H9 (cell line): ENCODE results near the gene CDC37L1. TPM values are rescaled to one million over a fixed set of nuclear protein-coding genes. Genes with fewer than 3 reads are reported as not detected.

Source experiments
- DNase-seq: peaks from one replicate; pipeline ENCODE4 v3.0.0-alpha.2; 2017
- H2AFZ ChIP-seq: one replicate; pipeline ENCODE4 v1.6.1; 2013; ENCODE audit warnings: mild to moderate bottlenecking, low read length, control low read depth, moderate library complexity
- H2AK5ac ChIP-seq: 2 replicates; pipeline ENCODE4 v1.6.1; 2013; ENCODE audit warnings: low read length, control low read depth, mixed read lengths; ENCODE audit not compliant: insufficient read length
- H2BK120ac ChIP-seq: one replicate; pipeline ENCODE4 v1.6.1; 2013; ENCODE audit warnings: low read depth, mild to moderate bottlenecking, low read length, control low read depth, inconsistent platforms; ENCODE audit not compliant: poor library complexity, severe bottlenecking
- H2BK12ac ChIP-seq: 2 replicates; pipeline ENCODE4 v1.6.1; 2013; ENCODE audit warnings: low read length, control low read depth, mixed read lengths, low read depth; ENCODE audit not compliant: insufficient read length
- H2BK15ac ChIP-seq: 2 replicates; pipeline ENCODE4 v1.6.1; 2013; ENCODE audit warnings: low read depth, low read length, control low read depth
- H2BK20ac ChIP-seq: one replicate; pipeline ENCODE4 v1.6.1; 2013; ENCODE audit warnings: low read depth, mild to moderate bottlenecking, low read length, control low read depth, inconsistent platforms; ENCODE audit not compliant: poor library complexity, severe bottlenecking
- H2BK5ac ChIP-seq: 2 replicates; pipeline ENCODE4 v1.6.1; 2013; ENCODE audit warnings: low read length, control low read depth, mixed read lengths; ENCODE audit not compliant: insufficient read length
- H3K14ac ChIP-seq: 2 replicates; pipeline ENCODE4 v1.6.1; 2013; ENCODE audit warnings: low read length, control low read depth; ENCODE audit not compliant: insufficient read depth
- H3K18ac ChIP-seq: 2 replicates; pipeline ENCODE4 v1.6.1; 2013; ENCODE audit warnings: low read depth, mild to moderate bottlenecking, mixed read lengths, low read length, control low read depth; ENCODE audit not compliant: insufficient read length
- H3K23ac ChIP-seq: 2 replicates; pipeline ENCODE4 v1.6.1; 2013; ENCODE audit warnings: low read length, control low read depth, mixed read lengths, low read depth; ENCODE audit not compliant: insufficient read length
- H3K23me2 ChIP-seq: 2 replicates; pipeline ENCODE4 v1.6.1; 2013; ENCODE audit warnings: low read depth, mild to moderate bottlenecking, mixed read lengths, low read length, control low read depth; ENCODE audit not compliant: insufficient read length, poor library complexity, severe bottlenecking
- H3K27ac ChIP-seq: 2 replicates; pipeline ENCODE4 v1.5.1; 2013; ENCODE audit warnings: low read length, control low read depth, mixed read lengths, low read depth; ENCODE audit not compliant: insufficient read length
- H3K27me3 ChIP-seq: 2 replicates; pipeline ENCODE4 v1.6.1; 2013; ENCODE audit warnings: low read length, control low read depth, inconsistent platforms; ENCODE audit not compliant: insufficient read depth
- H3K4ac ChIP-seq: 2 replicates; pipeline ENCODE4 v1.6.1; 2013; ENCODE audit warnings: low read depth, mild to moderate bottlenecking, control low read depth, inconsistent platforms, low read length, moderate library complexity
- H3K4me1 ChIP-seq: 2 replicates; pipeline ENCODE4 v1.6.1; 2013; ENCODE audit warnings: low read length, control low read depth, inconsistent platforms; ENCODE audit not compliant: insufficient read depth
- H3K4me2 ChIP-seq: 2 replicates; pipeline ENCODE4 v1.6.1; 2013; ENCODE audit warnings: low read length, control low read depth, mixed read lengths; ENCODE audit not compliant: insufficient read length, insufficient read depth
- H3K56ac ChIP-seq: 2 replicates; pipeline ENCODE4 v1.6.1; 2013; ENCODE audit warnings: low read depth, mild to moderate bottlenecking, mixed read lengths, low read length, control low read depth; ENCODE audit not compliant: insufficient read length
- H3K79me1 ChIP-seq: 2 replicates; pipeline ENCODE4 v1.6.1; 2013; ENCODE audit warnings: low read depth, mild to moderate bottlenecking, moderate library complexity, low read length, control low read depth, inconsistent platforms; ENCODE audit not compliant: insufficient read depth, poor library complexity, severe bottlenecking
- H3K79me2 ChIP-seq: 2 replicates; pipeline ENCODE4 v1.6.1; 2013; ENCODE audit warnings: low read length, control low read depth, inconsistent platforms; ENCODE audit not compliant: insufficient read depth
- H3K9ac ChIP-seq: 2 replicates; pipeline ENCODE4 v1.6.1; 2013; ENCODE audit warnings: low read length, control low read depth, mixed read lengths; ENCODE audit not compliant: insufficient read length; ENCODE audit errors: extremely low read depth
- H3K9me3 ChIP-seq: one replicate; pipeline ENCODE4 v1.6.1; 2013; ENCODE audit warnings: low read depth, low read length, inconsistent platforms; ENCODE audit not compliant: control insufficient read depth
- H3T11ph ChIP-seq: one replicate; pipeline ENCODE4 v1.6.1; 2013; ENCODE audit warnings: mild to moderate bottlenecking, low read length, control low read depth, inconsistent platforms
- H4K20me1 ChIP-seq: one replicate; pipeline ENCODE4 v1.6.1; 2013; ENCODE audit not compliant: control insufficient read depth, insufficient read length, insufficient read depth
- H4K5ac ChIP-seq: 2 replicates; pipeline ENCODE4 v1.6.1; 2013; ENCODE audit warnings: low read depth, mild to moderate bottlenecking, mixed read lengths, low read length, control low read depth; ENCODE audit not compliant: insufficient read length
- H4K8ac ChIP-seq: replicated peaks from 2 replicates; pipeline ENCODE4 v1.6.1; 2013; ENCODE audit warnings: low read length, control low read depth, mixed read lengths, low read depth; ENCODE audit not compliant: insufficient read length
- H4K91ac ChIP-seq: 2 replicates; pipeline ENCODE4 v1.6.1; 2013; ENCODE audit warnings: low read depth, mild to moderate bottlenecking, moderate library complexity, mixed read lengths, low read length, control low read depth; ENCODE audit not compliant: insufficient read length
- H3K27ac Mint-ChIP-seq, 3 experiments: 2 replicates in 2 of 3; 3 replicates in 1 of 3; pipeline ENCODE4 v1.8.0; 2020 to 2021; ENCODE audit warnings: mixed read lengths in 3 of 3, mild to moderate bottlenecking in 1 of 3, moderate library complexity in 1 of 3
- H3K27me3 Mint-ChIP-seq: 2 replicates; pipeline ENCODE4 v1.8.0; 2021; ENCODE audit warnings: low read depth, mild to moderate bottlenecking, moderate library complexity, mixed read lengths
- H3K36me3 Mint-ChIP-seq, 3 experiments: 2 replicates in 2 of 3; 3 replicates in 1 of 3; pipeline ENCODE4 v1.8.0; 2020 to 2021; ENCODE audit warnings: low read depth in 3 of 3, mixed read lengths in 3 of 3; ENCODE audit not compliant: insufficient read depth in 1 of 3
- H3K4me1 Mint-ChIP-seq, 2 experiments: 2 replicates each; pipeline ENCODE4 v1.8.0; 2020; ENCODE audit warnings: mixed read lengths in 2 of 2
- H3K4me3 Mint-ChIP-seq, 2 experiments: 2 replicates in 1 of 2; 3 replicates in 1 of 2; pipeline ENCODE4 v1.8.0; 2020 to 2021; ENCODE audit warnings: mild to moderate bottlenecking in 2 of 2, mixed read lengths in 2 of 2, moderate library complexity in 1 of 2
- H3K9me3 Mint-ChIP-seq, 2 experiments: 2 replicates in 1 of 2; 3 replicates in 1 of 2; pipeline ENCODE4 v1.8.0; 2020; ENCODE audit warnings: mild to moderate bottlenecking in 2 of 2, mixed read lengths in 2 of 2, moderate library complexity in 1 of 2
- WGBS: extraction: QIAGEN DNeasy Blood & Tissue Kit; methylation state at CpG from one replicate; pipeline ENCODE4 v1.1.7; 2013; ENCODE audit warnings: missing lambda C conversion rate, low lambda C conversion rate, mixed read lengths; ENCODE audit not compliant: insufficient read length; ENCODE audit errors: extremely low coverage; 5-methylcytosine and 5-hydroxymethylcytosine counted together
- total RNA-seq: library from RNA; stranded (reverse); gene quantifications from 2 replicates; pipeline ENCODE4 v1.2.1, GENCODE V29; 2021
- TF ChIP-seq, protein P1 (sequence below): fragments of 200-600 bp; sonication (generic); conservative IDR thresholded peaks from 3 replicates; pipeline ENCODE4 v1.8.0; 2021; ENCODE audit warnings: antibody characterized with exemption, mild to moderate bottlenecking

The CDC37L1 gene
- total RNA-seq, 1 experiment from 2014 or later, result 17.6 TPM

DNA sequence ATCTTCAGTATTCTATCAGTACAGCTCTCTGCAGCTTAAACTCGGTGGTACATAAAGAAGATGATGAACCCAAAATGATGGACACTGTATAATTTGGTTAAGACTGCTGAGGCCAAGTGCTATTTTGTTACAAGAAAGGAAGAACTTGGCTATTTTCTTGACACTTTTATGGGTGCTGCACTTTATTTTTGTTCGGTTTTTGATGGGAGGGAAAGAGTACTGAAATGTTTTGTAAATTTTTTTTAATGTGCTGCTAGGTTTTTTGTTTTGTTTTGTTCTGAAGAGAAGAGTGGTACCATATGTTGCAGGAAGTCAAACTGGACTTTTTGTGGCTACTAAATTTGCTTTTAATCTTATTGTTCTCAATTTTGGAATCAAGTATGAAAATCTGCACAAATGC, 26.7 kb downstream of the CDC37L1 start:
- no peak overlapping the region for H4K5ac ChIP-seq
- TF ChIP-seq, protein P1, sequence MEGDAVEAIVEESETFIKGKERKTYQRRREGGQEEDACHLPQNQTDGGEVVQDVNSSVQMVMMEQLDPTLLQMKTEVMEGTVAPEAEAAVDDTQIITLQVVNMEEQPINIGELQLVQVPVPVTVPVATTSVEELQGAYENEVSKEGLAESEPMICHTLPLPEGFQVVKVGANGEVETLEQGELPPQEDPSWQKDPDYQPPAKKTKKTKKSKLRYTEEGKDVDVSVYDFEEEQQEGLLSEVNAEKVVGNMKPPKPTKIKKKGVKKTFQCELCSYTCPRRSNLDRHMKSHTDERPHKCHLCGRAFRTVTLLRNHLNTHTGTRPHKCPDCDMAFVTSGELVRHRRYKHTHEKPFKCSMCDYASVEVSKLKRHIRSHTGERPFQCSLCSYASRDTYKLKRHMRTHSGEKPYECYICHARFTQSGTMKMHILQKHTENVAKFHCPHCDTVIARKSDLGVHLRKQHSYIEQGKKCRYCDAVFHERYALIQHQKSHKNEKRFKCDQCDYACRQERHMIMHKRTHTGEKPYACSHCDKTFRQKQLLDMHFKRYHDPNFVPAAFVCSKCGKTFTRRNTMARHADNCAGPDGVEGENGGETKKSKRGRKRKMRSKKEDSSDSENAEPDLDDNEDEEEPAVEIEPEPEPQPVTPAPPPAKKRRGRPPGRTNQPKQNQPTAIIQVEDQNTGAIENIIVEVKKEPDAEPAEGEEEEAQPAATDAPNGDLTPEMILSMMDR, result no peak
- no peak overlapping the region for H3K4me2 ChIP-seq
- no peak overlapping the region for H3K27ac ChIP-seq
- no peak overlapping the region for H3K4ac ChIP-seq
- no CpG with 5 or more reads among the region's 2 CpGs for WGBS
- no peak overlapping the region for H2AK5ac ChIP-seq
- no peak overlapping the region for H2BK5ac ChIP-seq
- H3K18ac ChIP-seq, result no peak overlapping the region
- H4K8ac ChIP-seq, result no peak overlapping the region
- Mint-ChIP-seq H3K4me1 (no peaks in the 10 kb centered on the region), H3K27me3 (no peaks in the 10 kb centered on the region), H3K36me3 (peaks cover 5 to 40% (median 29%) of the 10 kb centered on the region in 3 experiments; a peak in 6 of 7 replicates), H3K4me3 (no peak overlapping the region), H3K27ac (no peak overlapping the region), H3K9me3 (no peaks in the 10 kb centered on the region)
- H3K4me1 ChIP-seq, result no peaks in the 10 kb centered on the region
- H3K56ac ChIP-seq, result no peak overlapping the region
- H3K79me2 ChIP-seq, result no peaks in the 10 kb centered on the region
- H2BK120ac ChIP-seq, result no peak overlapping the region
- no peak overlapping the region for H2BK15ac ChIP-seq
- no peaks in the 10 kb centered on the region for H3K9me3 ChIP-seq
- no peak overlapping the region for H2BK20ac ChIP-seq
- H2AFZ ChIP-seq, result no peak overlapping the region
- H3K23ac ChIP-seq, result no peak overlapping the region
- no peaks in the 10 kb centered on the region for H3K23me2 ChIP-seq
- H3T11ph ChIP-seq, result no peak overlapping the region
- H2BK12ac ChIP-seq, result no peak overlapping the region
- no peaks in the 10 kb centered on the region for H3K27me3 ChIP-seq
- no peak overlapping the region for H3K14ac ChIP-seq
- no peaks in the 10 kb centered on the region for H4K20me1 ChIP-seq
- no peak overlapping the region for H4K91ac ChIP-seq
- no peak overlapping the region for H3K9ac ChIP-seq
- no peaks in the 10 kb centered on the region for H3K79me1 ChIP-seq
- DNase-seq, result no peak
